Measurements from ENCODE around the gene TRIM54. TPM values are rescaled to one million over a fixed set of nuclear protein-coding genes. Genes with fewer than 3 reads are reported as not detected.

TRIM54 gene
- total and polyA plus RNA-seq, 9 of the 15 experiments (the other 6 are each of a cell fraction or from before 2014, with no cell fraction given) = not detected

DNA sequence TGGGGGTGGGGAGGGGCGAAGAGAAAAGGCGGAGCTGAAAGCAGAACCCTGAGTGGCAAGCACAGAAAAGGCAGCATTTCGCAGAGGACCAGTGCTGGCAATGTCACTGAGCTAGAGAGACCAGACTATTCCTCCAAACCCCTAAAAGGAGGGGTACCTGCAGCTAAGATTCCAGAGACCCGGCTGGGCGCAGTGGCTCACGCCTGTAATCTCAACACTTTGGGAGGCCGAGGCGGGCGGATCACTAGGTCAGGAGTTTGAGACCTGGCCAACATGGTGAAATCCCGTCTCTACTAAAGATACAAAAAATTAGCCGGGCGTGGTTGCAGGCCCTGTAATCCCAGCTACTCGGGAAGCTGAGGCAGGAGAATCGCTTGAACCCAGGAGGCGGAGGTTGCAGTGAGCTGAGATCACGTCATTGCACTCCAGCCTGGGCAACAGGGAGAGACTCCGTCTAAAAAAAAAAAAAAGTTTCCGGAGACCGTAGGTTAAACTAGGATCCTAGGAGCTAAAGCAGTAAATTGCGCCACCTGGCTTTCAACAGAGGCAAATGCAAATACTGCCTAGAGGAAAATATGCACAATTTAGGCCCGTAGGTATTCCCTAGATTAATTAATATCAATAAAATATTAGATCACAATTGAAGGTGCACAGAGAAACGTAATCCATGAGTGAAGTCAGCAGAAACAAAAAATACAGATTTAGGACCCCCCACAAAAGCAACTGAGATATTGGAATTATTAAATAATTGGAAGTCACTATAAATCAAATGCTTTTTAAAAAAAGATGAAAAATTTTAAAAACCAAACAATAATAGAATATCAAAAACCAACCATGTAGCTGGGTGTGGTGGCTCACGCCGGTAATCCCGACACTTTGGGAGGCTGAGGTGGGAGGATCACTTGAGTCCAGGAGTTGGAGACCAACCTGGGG is 21.1 kb downstream of the TRIM54 start (continued):
- TF ChIP-seq, protein P1, sequence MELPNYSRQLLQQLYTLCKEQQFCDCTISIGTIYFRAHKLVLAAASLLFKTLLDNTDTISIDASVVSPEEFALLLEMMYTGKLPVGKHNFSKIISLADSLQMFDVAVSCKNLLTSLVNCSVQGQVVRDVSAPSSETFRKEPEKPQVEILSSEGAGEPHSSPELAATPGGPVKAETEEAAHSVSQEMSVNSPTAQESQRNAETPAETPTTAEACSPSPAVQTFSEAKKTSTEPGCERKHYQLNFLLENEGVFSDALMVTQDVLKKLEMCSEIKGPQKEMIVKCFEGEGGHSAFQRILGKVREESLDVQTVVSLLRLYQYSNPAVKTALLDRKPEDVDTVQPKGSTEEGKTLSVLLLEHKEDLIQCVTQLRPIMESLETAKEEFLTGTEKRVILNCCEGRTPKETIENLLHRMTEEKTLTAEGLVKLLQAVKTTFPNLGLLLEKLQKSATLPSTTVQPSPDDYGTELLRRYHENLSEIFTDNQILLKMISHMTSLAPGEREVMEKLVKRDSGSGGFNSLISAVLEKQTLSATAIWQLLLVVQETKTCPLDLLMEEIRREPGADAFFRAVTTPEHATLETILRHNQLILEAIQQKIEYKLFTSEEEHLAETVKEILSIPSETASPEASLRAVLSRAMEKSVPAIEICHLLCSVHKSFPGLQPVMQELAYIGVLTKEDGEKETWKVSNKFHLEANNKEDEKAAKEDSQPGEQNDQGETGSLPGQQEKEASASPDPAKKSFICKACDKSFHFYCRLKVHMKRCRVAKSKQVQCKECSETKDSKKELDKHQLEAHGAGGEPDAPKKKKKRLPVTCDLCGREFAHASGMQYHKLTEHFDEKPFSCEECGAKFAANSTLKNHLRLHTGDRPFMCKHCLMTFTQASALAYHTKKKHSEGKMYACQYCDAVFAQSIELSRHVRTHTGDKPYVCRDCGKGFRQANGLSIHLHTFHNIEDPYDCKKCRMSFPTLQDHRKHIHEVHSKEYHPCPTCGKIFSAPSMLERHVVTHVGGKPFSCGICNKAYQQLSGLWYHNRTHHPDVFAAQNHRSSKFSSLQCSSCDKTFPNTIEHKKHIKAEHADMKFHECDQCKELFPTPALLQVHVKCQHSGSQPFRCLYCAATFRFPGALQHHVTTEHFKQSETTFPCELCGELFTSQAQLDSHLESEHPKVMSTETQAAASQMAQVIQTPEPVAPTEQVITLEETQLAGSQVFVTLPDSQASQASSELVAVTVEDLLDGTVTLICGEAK (IDR thresholded peaks at IDR 0.05) = peak; percentile 58
- TF ChIP-seq, protein P1 (CRISPR knock-in tag; IDR thresholded peaks at IDR 0.05) = no peak
- TF ChIP-seq, protein P2, sequence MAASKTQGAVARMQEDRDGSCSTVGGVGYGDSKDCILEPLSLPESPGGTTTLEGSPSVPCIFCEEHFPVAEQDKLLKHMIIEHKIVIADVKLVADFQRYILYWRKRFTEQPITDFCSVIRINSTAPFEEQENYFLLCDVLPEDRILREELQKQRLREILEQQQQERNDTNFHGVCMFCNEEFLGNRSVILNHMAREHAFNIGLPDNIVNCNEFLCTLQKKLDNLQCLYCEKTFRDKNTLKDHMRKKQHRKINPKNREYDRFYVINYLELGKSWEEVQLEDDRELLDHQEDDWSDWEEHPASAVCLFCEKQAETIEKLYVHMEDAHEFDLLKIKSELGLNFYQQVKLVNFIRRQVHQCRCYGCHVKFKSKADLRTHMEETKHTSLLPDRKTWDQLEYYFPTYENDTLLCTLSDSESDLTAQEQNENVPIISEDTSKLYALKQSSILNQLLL (CRISPR knock-in tag; IDR thresholded peaks at IDR 0.05; ENCODE audit: borderline replicate concordance) = no peak
- TF ChIP-seq, protein P3, sequence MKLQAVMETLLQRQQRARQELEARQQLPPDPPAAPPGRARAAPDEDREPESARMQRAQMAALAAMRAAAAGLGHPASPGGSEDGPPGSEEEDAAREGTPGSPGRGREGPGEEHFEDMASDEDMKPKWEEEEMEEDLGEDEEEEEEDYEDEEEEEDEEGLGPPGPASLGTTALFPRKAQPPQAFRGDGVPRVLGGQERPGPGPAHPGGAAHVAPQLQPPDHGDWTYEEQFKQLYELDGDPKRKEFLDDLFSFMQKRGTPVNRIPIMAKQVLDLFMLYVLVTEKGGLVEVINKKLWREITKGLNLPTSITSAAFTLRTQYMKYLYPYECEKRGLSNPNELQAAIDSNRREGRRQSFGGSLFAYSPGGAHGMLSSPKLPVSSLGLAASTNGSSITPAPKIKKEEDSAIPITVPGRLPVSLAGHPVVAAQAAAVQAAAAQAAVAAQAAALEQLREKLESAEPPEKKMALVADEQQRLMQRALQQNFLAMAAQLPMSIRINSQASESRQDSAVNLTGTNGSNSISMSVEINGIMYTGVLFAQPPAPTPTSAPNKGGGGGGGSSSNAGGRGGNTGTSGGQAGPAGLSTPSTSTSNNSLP (IDR thresholded peaks at IDR 0.05; ENCODE audit: borderline replicate concordance, low read depth, low read length) = 0 out of 2 replicates have a peak, but pooled peaks have one; percentile 49
- TF ChIP-seq ZNF239 (CRISPR knock-in tag; IDR thresholded peaks at IDR 0.05) = no peak
- no peak for TF ChIP-seq TSC22D4 (tag; IDR thresholded peaks at IDR 0.05)
- TF ChIP-seq ZNF217 (CRISPR knock-in tag; IDR thresholded peaks at IDR 0.05) = no peak
- no peak for TF ChIP-seq ZKSCAN1 (IDR thresholded peaks at IDR 0.05; ENCODE audit: low read depth, low read length)
- TF ChIP-seq, protein P4, sequence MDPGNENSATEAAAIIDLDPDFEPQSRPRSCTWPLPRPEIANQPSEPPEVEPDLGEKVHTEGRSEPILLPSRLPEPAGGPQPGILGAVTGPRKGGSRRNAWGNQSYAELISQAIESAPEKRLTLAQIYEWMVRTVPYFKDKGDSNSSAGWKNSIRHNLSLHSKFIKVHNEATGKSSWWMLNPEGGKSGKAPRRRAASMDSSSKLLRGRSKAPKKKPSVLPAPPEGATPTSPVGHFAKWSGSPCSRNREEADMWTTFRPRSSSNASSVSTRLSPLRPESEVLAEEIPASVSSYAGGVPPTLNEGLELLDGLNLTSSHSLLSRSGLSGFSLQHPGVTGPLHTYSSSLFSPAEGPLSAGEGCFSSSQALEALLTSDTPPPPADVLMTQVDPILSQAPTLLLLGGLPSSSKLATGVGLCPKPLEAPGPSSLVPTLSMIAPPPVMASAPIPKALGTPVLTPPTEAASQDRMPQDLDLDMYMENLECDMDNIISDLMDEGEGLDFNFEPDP (CRISPR knock-in tag; IDR thresholded peaks at IDR 0.05) = no peak
- no peak for TF ChIP-seq PPARD (CRISPR knock-in tag; IDR thresholded peaks at IDR 0.05)
- no peak; the same call in 1 of the 2 replicates for TF ChIP-seq ZFX (CRISPR knock-in tag; IDR thresholded peaks at IDR 0.05)
- no peak for TF ChIP-seq KHSRP (IDR thresholded peaks at IDR 0.05)
- no peak for TF ChIP-seq NR2C2 (CRISPR knock-in tag; IDR thresholded peaks at IDR 0.05)
- TF ChIP-seq NR2C2 (tag; IDR thresholded peaks at IDR 0.05) = peak; percentile 53; the same call in 1 of the 2 replicates
